HG03045 (cell line): ENCODE data around the gene FAM107B.
A peak's percentile ranks its signal among the peaks of the same experiment; 100 is the strongest.

Experiments
- ATAC-seq: cut with Tn5 transposase; IDR thresholded peaks from one replicate; pipeline ENCODE4 v1.9.1; 2021; ENCODE audit warnings: mild to moderate bottlenecking, moderate library complexity; ENCODE audit not compliant: unreplicated experiment

Gene FAM107B

GRCh38 chr10:14563359-14563940 is 211.2 kb downstream of the FAM107B start:
- ATAC-seq = no peak

GRCh38 chr10:14563076-14563336 is 211.7 kb downstream of the FAM107B start:
- no peak for ATAC-seq

GRCh38 chr10:14562218-14563075 is 212.2 kb downstream of the FAM107B start:
- ATAC-seq = no peak

- ATAC-seq = no peak
Measured at GRCh38 chr10:14560791-14561765, 213.6 kb downstream of the FAM107B start.

- no peak for ATAC-seq
Measured at GRCh38 chr10:14560274-14560673, 214.4 kb downstream of the FAM107B start.

GRCh38 chr10:14558025-14558424 is 216.7 kb downstream of the FAM107B start:
- ATAC-seq = no peak

GRCh38 chr10:14557567-14557966 is 217.1 kb downstream of the FAM107B start:
- ATAC-seq = no peak

- ATAC-seq = peak; percentile 53
Measured at GRCh38 chr10:14556285-14556956, 218.3 kb downstream of the FAM107B start.

- ATAC-seq = peak; percentile 8
Measured at GRCh38 chr10:14555807-14556206, 218.9 kb downstream of the FAM107B start.

GRCh38 chr10:14554491-14555205 is 220.0 kb downstream of the FAM107B start:
- ATAC-seq = no peak

GRCh38 chr10:14554091-14554490 is 220.6 kb downstream of the FAM107B start:
- ATAC-seq = no peak

- no peak for ATAC-seq
Measured at GRCh38 chr10:14553448-14553847, 221.2 kb downstream of the FAM107B start.

- ATAC-seq = no peak
Measured at GRCh38 chr10:14552015-14552414, 222.7 kb downstream of the FAM107B start.

- no peak for ATAC-seq
Measured at GRCh38 chr10:14550471-14550981, 224.2 kb downstream of the FAM107B start.

- ATAC-seq = no peak
Measured at GRCh38 chr10:14549496-14549895, 225.2 kb downstream of the FAM107B start.

GRCh38 chr10:14548970-14549369 is 225.7 kb downstream of the FAM107B start:
- no peak for ATAC-seq

- ATAC-seq = no peak
Measured at GRCh38 chr10:14548474-14548873, 226.2 kb downstream of the FAM107B start.

- no peak for ATAC-seq
Measured at GRCh38 chr10:14547816-14548215, 226.9 kb downstream of the FAM107B start.

- no peak for ATAC-seq
Measured at GRCh38 chr10:14545827-14546226, 228.9 kb downstream of the FAM107B start.

GRCh38 chr10:14543904-14544210 is 230.8 kb downstream of the FAM107B start:
- no peak for ATAC-seq
